ENCODE results near the gene RGS19. TPM values are rescaled to one million over a fixed set of nuclear protein-coding genes. Genes with fewer than 3 reads are reported as not detected.

RGS19 gene
- total RNA-seq, 6 experiments from 2014 or later: 2.6 to 10.9 (median 5.7) TPM

GRCh38 chr20:64078934-64079272, 415 bp downstream of the RGS19 start:
- H3K27ac ChIP-seq: peak overlapping the region; percentile 26 to 73 (median 68)
- H3K27me3 ChIP-seq: peaks cover 0 to 3% of the 10 kb centered on the region in 2 donors
- ATAC-seq (no peak), DNase-seq (no peak)
- 60% methylated on average over 1 of the region's 4 CpGs for WGBS (ENCODE audit: insufficient coverage, low coverage, low lambda C conversion rate, missing lambda C conversion rate)
- peaks cover 0 to 2% (median 0%) of the 10 kb centered on the region in 4 donors for H3K36me3 ChIP-seq
- no peak for TF ChIP-seq POLR2A (IDR thresholded peaks at IDR 0.05)
- TF ChIP-seq, protein P1, sequence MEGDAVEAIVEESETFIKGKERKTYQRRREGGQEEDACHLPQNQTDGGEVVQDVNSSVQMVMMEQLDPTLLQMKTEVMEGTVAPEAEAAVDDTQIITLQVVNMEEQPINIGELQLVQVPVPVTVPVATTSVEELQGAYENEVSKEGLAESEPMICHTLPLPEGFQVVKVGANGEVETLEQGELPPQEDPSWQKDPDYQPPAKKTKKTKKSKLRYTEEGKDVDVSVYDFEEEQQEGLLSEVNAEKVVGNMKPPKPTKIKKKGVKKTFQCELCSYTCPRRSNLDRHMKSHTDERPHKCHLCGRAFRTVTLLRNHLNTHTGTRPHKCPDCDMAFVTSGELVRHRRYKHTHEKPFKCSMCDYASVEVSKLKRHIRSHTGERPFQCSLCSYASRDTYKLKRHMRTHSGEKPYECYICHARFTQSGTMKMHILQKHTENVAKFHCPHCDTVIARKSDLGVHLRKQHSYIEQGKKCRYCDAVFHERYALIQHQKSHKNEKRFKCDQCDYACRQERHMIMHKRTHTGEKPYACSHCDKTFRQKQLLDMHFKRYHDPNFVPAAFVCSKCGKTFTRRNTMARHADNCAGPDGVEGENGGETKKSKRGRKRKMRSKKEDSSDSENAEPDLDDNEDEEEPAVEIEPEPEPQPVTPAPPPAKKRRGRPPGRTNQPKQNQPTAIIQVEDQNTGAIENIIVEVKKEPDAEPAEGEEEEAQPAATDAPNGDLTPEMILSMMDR (IDR thresholded peaks at IDR 0.05): no peak
- H3K4me1 ChIP-seq: peaks cover 0 to 15% (median 1%) of the 10 kb centered on the region in 4 donors
- no peaks in the 10 kb centered on the region for H3K9me3 ChIP-seq
- peak overlapping the region; percentile 56 to 63 (median 58) for H3K4me3 ChIP-seq
- intact Hi-C loops (cut with DNase I): no loop called here

- no peaks in the 10 kb centered on the region for H3K27me3 ChIP-seq
- peaks cover 0 to 7% (median 0%) of the 10 kb centered on the region in 4 donors for H3K4me1 ChIP-seq
- peaks cover 0 to 5% (median 0%) of the 10 kb centered on the region in 4 donors for H3K36me3 ChIP-seq
- intact Hi-C loops (cut with DNase I): no loop called here
- H3K9me3 ChIP-seq: no peaks in the 10 kb centered on the region
- peak overlapping the region; percentile 56 to 63 (median 58) for H3K4me3 ChIP-seq
- no peak for TF ChIP-seq POLR2A (IDR thresholded peaks at IDR 0.05)
- TF ChIP-seq, protein P1 (IDR thresholded peaks at IDR 0.05): no peak
- ATAC-seq (peak; percentile 3 to 29 (median 6)), DNase-seq (peak in 1 of 3 donors; percentile 44)
- H3K27ac ChIP-seq: peak overlapping the region in 2 of 3 donors; percentile 68 to 73
- 18% methylated on average over 3 of the region's 15 CpGs for WGBS (ENCODE audit: insufficient coverage, low coverage, low lambda C conversion rate, missing lambda C conversion rate)
Measured at GRCh38 chr20:64077876-64078551, 1.3 kb downstream of the RGS19 start.

DNA sequence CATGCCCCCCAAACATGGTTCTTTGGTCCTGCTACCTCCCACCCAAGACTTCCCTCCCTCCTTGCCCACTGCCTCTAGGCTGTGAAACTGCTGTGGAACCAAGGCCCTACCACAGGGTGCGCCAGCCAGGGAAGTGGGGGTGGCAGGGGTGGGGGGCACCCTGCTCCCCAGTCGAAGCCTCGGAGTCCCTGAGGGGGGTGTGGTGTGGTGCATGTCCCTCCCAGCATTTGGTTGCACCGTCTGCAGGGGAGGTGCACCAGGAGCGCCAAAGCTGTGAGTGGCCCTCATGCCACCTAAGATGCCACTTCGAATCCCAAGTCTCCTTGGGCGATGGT, 1.8 kb downstream of the RGS19 start:
- Histone ChIP-seq H3K9me3 (no peaks in the 10 kb centered on the region), H3K36me3 (peaks cover 0 to 5% (median 0%) of the 10 kb centered on the region in 4 donors), H3K4me1 (peaks cover 0 to 6% (median 0%) of the 10 kb centered on the region in 4 donors), H3K27ac (no peak overlapping the region), H3K27me3 (no peaks in the 10 kb centered on the region), H3K4me3 (peak overlapping the region; percentile 22 to 63 (median 58))
- intact Hi-C loops (cut with DNase I): no loop called here
- DNase-seq (no peak), ATAC-seq (no peak)
- TF ChIP-seq POLR2A (IDR thresholded peaks at IDR 0.05): no peak
- TF ChIP-seq, protein P1 (IDR thresholded peaks at IDR 0.05): no peak
- no CpG with 5 or more reads among the region's 7 CpGs for WGBS (ENCODE audit: insufficient coverage, low coverage, low lambda C conversion rate, missing lambda C conversion rate)

GRCh38 chr20:64077094-64077493, 2.2 kb downstream of the RGS19 start:
- TF ChIP-seq POLR2A (IDR thresholded peaks at IDR 0.05): no peak
- TF ChIP-seq, protein P1 (IDR thresholded peaks at IDR 0.05): no peak
- DNase-seq (peak in 1 of 3 donors; percentile 51), ATAC-seq (peak in 2 of 4 donors; percentile 2 to 16)
- no CpG with 5 or more reads among the region's 8 CpGs for WGBS (ENCODE audit: insufficient coverage, low coverage, low lambda C conversion rate, missing lambda C conversion rate)
- peak overlapping the region in 1 of 3 donors; percentile 37 for H3K27ac ChIP-seq
- intact Hi-C loops (cut with DNase I): no loop called here
- H3K27me3 ChIP-seq: no peaks in the 10 kb centered on the region
- H3K4me1 ChIP-seq: peaks cover 0 to 6% (median 0%) of the 10 kb centered on the region in 4 donors
- H3K9me3 ChIP-seq: no peaks in the 10 kb centered on the region
- H3K36me3 ChIP-seq: peaks cover 0 to 8% (median 0%) of the 10 kb centered on the region in 4 donors
- H3K4me3 ChIP-seq: peak overlapping the region; percentile 22 to 63 (median 58)
